ENCODE data around the gene RHOV.

GRCh38 chr15:40850576-40851112 lies 23.4 kb downstream of the RHOV start:
- no peak for TF ChIP-seq POLR2AphosphoS5 (IDR thresholded peaks at IDR 0.05)
- TF ChIP-seq, protein P1, sequence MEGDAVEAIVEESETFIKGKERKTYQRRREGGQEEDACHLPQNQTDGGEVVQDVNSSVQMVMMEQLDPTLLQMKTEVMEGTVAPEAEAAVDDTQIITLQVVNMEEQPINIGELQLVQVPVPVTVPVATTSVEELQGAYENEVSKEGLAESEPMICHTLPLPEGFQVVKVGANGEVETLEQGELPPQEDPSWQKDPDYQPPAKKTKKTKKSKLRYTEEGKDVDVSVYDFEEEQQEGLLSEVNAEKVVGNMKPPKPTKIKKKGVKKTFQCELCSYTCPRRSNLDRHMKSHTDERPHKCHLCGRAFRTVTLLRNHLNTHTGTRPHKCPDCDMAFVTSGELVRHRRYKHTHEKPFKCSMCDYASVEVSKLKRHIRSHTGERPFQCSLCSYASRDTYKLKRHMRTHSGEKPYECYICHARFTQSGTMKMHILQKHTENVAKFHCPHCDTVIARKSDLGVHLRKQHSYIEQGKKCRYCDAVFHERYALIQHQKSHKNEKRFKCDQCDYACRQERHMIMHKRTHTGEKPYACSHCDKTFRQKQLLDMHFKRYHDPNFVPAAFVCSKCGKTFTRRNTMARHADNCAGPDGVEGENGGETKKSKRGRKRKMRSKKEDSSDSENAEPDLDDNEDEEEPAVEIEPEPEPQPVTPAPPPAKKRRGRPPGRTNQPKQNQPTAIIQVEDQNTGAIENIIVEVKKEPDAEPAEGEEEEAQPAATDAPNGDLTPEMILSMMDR (IDR thresholded peaks at IDR 0.05), result no peak
- TF ChIP-seq POLR2A (IDR thresholded peaks at IDR 0.05), result no peak

Data from prostate gland (tissue), 2 donors.